ENCODE measurements around the gene MAP1LC3A. TPM values are rescaled to one million over a fixed set of nuclear protein-coding genes. Genes with fewer than 3 reads are reported as not detected.
A peak's percentile ranks its signal among the peaks of the same experiment; 100 is the strongest.

MAP1LC3A gene
- total and polyA plus RNA-seq, 2 donors (not counting 1 experiment from before 2014, with no cell fraction given), result 3.5 to 10.5 TPM

DNA sequence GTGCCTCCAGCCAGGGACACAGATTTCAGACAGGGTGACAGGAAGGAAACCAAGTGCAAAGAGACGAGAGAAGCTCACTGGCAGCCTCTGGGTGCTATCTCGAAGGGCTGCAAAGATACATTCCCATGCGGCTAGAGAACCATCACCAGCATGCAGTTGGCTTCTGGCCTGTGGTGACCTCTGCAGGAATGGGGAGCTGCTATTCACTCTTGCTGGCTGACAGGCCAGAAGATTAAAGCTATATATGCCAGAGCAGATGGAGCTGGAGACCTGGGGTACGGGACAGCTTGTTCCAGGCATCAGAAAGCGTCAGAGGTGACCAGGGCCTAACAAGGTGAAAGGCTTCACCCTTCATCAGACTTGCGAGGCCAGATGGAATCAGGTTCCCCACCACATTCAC lies 20.0 kb downstream of the MAP1LC3A start:
- Histone ChIP-seq H3K4me3 (ENCODE audit: control extremely low read depth in 1 of 5, extremely low read depth in 1 of 5, insufficient read depth in 1 of 5, low read depth in 2 of 5, low read length in 4 of 5) (no peak overlapping the region), H3K27ac (ENCODE audit: low read length in 2 of 2) (no peak overlapping the region), H3K36me3 (replicated peaks in 1 of 2; ENCODE audit: control extremely low read depth in 1 of 2, control insufficient read depth in 1 of 2, extremely low read depth in 1 of 2, insufficient read depth in 2 of 2, low read length in 1 of 2) (peaks cover 0 to 33% of the 10 kb centered on the region in 2 experiments), H3K9ac (ENCODE audit: low read length) (no peak overlapping the region), H3K9me3 (ENCODE audit: control extremely low read depth in 1 of 3, control insufficient read depth in 2 of 3, insufficient read depth in 1 of 3, low read length in 2 of 3) (peaks cover 0 to 20% (median 12%) of the 10 kb centered on the region in 3 donors), H3K79me2 (ENCODE audit: control insufficient read depth, insufficient read depth, low read length) (no peaks in the 10 kb centered on the region), H2AFZ (ENCODE audit: insufficient read depth, low read depth, low read length, poor library complexity, severe bottlenecking) (no peak overlapping the region), H3K4me2 (replicated peaks; ENCODE audit: low read depth, low read length, poor library complexity, severe bottlenecking) (no peak overlapping the region), H3K4me1 (ENCODE audit: control insufficient read depth in 2 of 2, insufficient read depth in 2 of 2, low read length in 2 of 2) (peaks cover 18 to 29% of the 10 kb centered on the region in 2 donors), H3K27me3 (replicated peaks in 1 of 4; ENCODE audit: control extremely low read depth in 1 of 4, control insufficient read depth in 3 of 4, insufficient read depth in 4 of 4, low read length in 3 of 4) (no peaks in the 10 kb centered on the region), H4K20me1 (ENCODE audit: control insufficient read depth, insufficient read depth, low read length, poor library complexity, severe bottlenecking) (no peaks in the 10 kb centered on the region)
- TF ChIP-seq EZH2 (IDR thresholded peaks at IDR 0.05; ENCODE audit: borderline replicate concordance, insufficient read depth, low read depth, low read length, poor library complexity, severe bottlenecking), result no peak
- TF ChIP-seq, protein P1, sequence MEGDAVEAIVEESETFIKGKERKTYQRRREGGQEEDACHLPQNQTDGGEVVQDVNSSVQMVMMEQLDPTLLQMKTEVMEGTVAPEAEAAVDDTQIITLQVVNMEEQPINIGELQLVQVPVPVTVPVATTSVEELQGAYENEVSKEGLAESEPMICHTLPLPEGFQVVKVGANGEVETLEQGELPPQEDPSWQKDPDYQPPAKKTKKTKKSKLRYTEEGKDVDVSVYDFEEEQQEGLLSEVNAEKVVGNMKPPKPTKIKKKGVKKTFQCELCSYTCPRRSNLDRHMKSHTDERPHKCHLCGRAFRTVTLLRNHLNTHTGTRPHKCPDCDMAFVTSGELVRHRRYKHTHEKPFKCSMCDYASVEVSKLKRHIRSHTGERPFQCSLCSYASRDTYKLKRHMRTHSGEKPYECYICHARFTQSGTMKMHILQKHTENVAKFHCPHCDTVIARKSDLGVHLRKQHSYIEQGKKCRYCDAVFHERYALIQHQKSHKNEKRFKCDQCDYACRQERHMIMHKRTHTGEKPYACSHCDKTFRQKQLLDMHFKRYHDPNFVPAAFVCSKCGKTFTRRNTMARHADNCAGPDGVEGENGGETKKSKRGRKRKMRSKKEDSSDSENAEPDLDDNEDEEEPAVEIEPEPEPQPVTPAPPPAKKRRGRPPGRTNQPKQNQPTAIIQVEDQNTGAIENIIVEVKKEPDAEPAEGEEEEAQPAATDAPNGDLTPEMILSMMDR (IDR thresholded peaks at IDR 0.05), result no peak
- Mint-ChIP-seq H3K4me3 (no peak overlapping the region), H3K4me1 (peaks cover 31% of the 10 kb centered on the region), H3K27ac (peak overlapping the region; percentile 59), H3K9me3 (ENCODE audit: insufficient read depth) (no peaks in the 10 kb centered on the region), H3K27me3 (no peaks in the 10 kb centered on the region)
- no peak for ATAC-seq (ENCODE audit: low read depth)
- WGBS (ENCODE audit: insufficient coverage), result 96% methylated on average over 5 of the region's 6 CpGs
- intact Hi-C loops (cut with micrococcal nuclease), result no loop called here
- no peak for DNase-seq
- ChIA-PET CTCF (no interaction called here), POLR2A (no interaction called here)

- TF ChIP-seq, protein P1 (IDR thresholded peaks at IDR 0.05), result no peak
- intact Hi-C loops (cut with micrococcal nuclease), result no loop called here
- no peak for ATAC-seq (ENCODE audit: low read depth)
- Histone ChIP-seq H2AFZ (ENCODE audit: insufficient read depth, low read depth, low read length, poor library complexity, severe bottlenecking) (no peak overlapping the region), H3K4me2 (replicated peaks; ENCODE audit: low read depth, low read length, poor library complexity, severe bottlenecking) (peak overlapping the region; percentile 40), H3K79me2 (ENCODE audit: control insufficient read depth, insufficient read depth, low read length) (no peaks in the 10 kb centered on the region), H4K20me1 (ENCODE audit: control insufficient read depth, insufficient read depth, low read length, poor library complexity, severe bottlenecking) (no peaks in the 10 kb centered on the region), H3K27me3 (replicated peaks in 1 of 4; ENCODE audit: control extremely low read depth in 1 of 4, control insufficient read depth in 3 of 4, insufficient read depth in 4 of 4, low read length in 3 of 4) (no peaks in the 10 kb centered on the region), H3K4me1 (ENCODE audit: control insufficient read depth in 2 of 2, insufficient read depth in 2 of 2, low read length in 2 of 2) (peaks cover 18 to 29% of the 10 kb centered on the region in 2 donors), H3K4me3 (ENCODE audit: control extremely low read depth in 1 of 5, extremely low read depth in 1 of 5, insufficient read depth in 1 of 5, low read depth in 2 of 5, low read length in 4 of 5) (no peak overlapping the region), H3K27ac (ENCODE audit: low read length in 2 of 2) (peak overlapping the region; percentile 52 to 75), H3K36me3 (replicated peaks in 1 of 2; ENCODE audit: control extremely low read depth in 1 of 2, control insufficient read depth in 1 of 2, extremely low read depth in 1 of 2, insufficient read depth in 2 of 2, low read length in 1 of 2) (peaks cover 0 to 31% of the 10 kb centered on the region in 2 experiments), H3K9ac (ENCODE audit: low read length) (peak overlapping the region; percentile 19), H3K9me3 (ENCODE audit: control extremely low read depth in 1 of 3, control insufficient read depth in 2 of 3, insufficient read depth in 1 of 3, low read length in 2 of 3) (peaks cover 0 to 20% (median 12%) of the 10 kb centered on the region in 3 donors)
- no peaks in the 10 kb centered on the region for H3K27me3 Mint-ChIP-seq
- 100% methylated on average over 4 of the region's 11 CpGs for WGBS (ENCODE audit: insufficient coverage)
- H3K9me3 Mint-ChIP-seq (ENCODE audit: insufficient read depth), result no peaks in the 10 kb centered on the region
- DNase-seq, result no peak
- ChIA-PET CTCF (interaction anchor here (0.8 kb wide), 1 partner anchor 21 kb away, joined by 3 read pairs; the partner anchor contains the start of gene MAP1LC3A), POLR2A (no interaction called here)
- H3K27ac Mint-ChIP-seq, result peak overlapping the region; percentile 88
- H3K4me1 Mint-ChIP-seq, result peaks cover 31% of the 10 kb centered on the region
- no peak overlapping the region for H3K4me3 Mint-ChIP-seq
Measured at GRCh38 chr20:34579191-34579978, 20.9 kb downstream of the MAP1LC3A start.

Measured in B cell (primary cell).